Measurements from ENCODE around the gene EHBP1L1.

- TF ChIP-seq EZH2 (IDR thresholded peaks at IDR 0.05) (no peak), POLR2AphosphoS5 (IDR thresholded peaks at IDR 0.05; ENCODE audit: borderline replicate concordance, low read depth, low read length) (peak; percentile 65; the same call in 1 of the 2 replicates), FOXP2 (optimal IDR thresholded peaks at IDR 0.05; ENCODE audit: control extremely low read depth, extremely low read length, insufficient read depth) (no peak)
Measured at GRCh38 chr11:65615229-65615949, 39.5 kb downstream of the EHBP1L1 start, which contains the start of gene PCNX3.
